Activated CD4-positive, CD25-positive, alpha-beta regulatory T cell treated with anti-CD3 and anti-CD28 coated beads, Interleukin-2, amount 50 U/mL, for 24 hours (primary cell): ENCODE measurements around the gene CTNNA2.

Source experiments
- ATAC-seq, 2 donors: fragments of 150-1000 bp; cut with Tn5 transposase; one replicate each; pipeline ENCODE4 v1.10.0; 2021; ENCODE audit warnings: mild to moderate bottlenecking in 1 of 2, moderate library complexity in 1 of 2

CTNNA2 gene

GRCh38 chr2:80519699-80520291, 1006.9 kb downstream of the CTNNA2 start:
- ATAC-seq, result no peak

- ATAC-seq, result no peak
Observed at GRCh38 chr2:80525152-80525551, 1012.3 kb downstream of the CTNNA2 start.

GRCh38 chr2:80527119-80527518, 1014.3 kb downstream of the CTNNA2 start:
- ATAC-seq, result no peak

GRCh38 chr2:80529466-80530165, 1016.8 kb downstream of the CTNNA2 start:
- ATAC-seq, result no peak

DNA sequence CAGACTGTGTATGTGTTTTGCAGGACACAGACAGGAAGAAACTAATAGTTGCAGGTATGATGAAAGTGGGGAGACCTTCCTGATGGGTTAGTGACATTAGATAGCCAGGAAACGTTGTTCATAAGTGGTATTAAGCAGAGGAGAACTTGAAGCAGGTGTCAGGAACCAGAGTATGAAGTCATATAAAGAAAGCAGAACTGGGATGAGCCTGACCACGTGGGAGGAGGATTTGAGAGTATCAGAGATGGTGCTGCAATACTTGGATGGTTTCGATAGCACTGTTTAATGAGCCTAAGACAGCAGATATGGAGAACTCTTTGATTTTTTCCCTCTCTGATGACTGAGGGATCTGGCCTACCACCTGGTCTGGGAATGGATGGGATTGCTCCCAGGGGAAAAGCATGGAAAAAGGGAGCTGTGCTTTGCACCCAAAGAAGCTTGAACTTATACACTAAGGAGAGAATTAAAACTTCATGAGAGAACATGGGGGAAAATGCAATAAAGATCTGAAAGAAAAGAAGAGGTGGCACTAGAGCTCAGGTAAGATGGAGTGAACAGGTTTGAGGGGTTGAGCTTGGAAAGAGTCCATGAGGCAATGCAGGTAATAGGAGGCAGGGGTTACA, 1017.7 kb downstream of the CTNNA2 start:
- ATAC-seq, result no peak

DNA sequence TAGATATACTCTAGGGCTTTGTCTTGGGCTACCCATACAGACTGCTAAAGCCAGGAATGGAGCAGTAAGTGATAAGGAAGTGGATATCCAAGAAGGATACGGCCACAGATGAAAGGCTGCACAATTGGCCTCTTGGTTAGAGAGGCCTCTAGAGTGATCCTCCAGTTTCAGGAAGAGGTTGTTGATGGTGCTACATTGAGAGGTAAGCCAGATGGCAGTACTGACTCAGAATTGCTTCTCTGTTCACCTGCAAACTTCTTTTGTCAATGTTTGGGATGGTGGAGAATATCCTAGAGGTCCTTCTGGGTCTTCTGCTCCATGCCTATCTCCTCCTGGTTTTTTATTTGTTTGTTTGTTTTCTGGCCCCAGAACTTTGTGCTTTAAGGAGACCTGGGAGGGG, 1018.5 kb downstream of the CTNNA2 start:
- no peak for ATAC-seq

- ATAC-seq, result no peak
Observed at GRCh38 chr2:80545420-80546210, 1032.8 kb downstream of the CTNNA2 start.

GRCh38 chr2:80546766-80547165, 1033.9 kb downstream of the CTNNA2 start:
- no peak for ATAC-seq

DNA sequence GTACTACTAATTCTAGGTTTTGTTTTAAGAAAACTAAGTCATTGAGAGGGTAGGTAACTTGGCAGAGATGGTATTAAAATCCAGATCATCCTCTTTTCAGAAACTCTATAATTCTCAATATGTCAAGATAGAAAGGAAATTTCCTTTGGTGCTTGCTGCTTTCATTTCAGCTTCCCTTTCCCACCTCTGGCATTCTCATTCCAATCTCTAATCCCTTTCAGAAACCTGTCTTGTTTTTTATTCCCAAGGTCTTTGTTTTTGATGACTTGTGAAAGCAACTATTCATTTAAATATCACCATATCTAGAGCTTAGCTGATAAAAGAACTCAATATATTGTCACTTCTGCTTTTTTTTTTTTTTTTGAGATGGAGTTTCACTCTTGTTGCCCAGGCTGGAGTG, 1034.5 kb downstream of the CTNNA2 start:
- ATAC-seq, result no peak

GRCh38 chr2:80548469-80548868, 1035.6 kb downstream of the CTNNA2 start:
- no peak for ATAC-seq

GRCh38 chr2:80549901-80550300, 1037.0 kb downstream of the CTNNA2 start:
- no peak for ATAC-seq

- no peak for ATAC-seq
Observed at GRCh38 chr2:80560326-80560725, 1047.5 kb downstream of the CTNNA2 start.

GRCh38 chr2:80568011-80568410, 1055.2 kb downstream of the CTNNA2 start:
- ATAC-seq, result no peak

GRCh38 chr2:80573167-80573566, 1060.3 kb downstream of the CTNNA2 start:
- ATAC-seq, result no peak

GRCh38 chr2:80573950-80574349, 1061.1 kb downstream of the CTNNA2 start:
- no peak for ATAC-seq

DNA sequence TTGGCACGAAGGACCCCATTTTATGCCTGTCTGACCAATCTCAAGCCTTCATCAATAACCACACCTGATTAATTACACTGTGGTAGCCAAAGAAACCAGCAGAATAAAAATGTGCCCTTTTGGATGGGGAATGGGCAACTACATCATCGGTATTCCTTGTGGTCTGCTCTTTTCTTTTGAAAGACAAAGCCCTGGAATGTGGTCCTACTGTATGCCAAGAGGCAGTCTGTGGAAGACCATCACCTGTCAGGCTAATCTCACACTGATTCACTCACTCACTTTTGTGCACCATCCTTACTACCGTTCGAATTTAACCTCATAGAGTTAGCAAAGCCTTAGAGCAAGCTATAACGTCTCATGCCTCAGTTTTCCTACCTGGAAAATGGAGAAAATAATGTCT, 1066.9 kb downstream of the CTNNA2 start:
- no peak for ATAC-seq

- no peak for ATAC-seq
Observed at GRCh38 chr2:80591233-80591632, 1078.4 kb downstream of the CTNNA2 start.

DNA sequence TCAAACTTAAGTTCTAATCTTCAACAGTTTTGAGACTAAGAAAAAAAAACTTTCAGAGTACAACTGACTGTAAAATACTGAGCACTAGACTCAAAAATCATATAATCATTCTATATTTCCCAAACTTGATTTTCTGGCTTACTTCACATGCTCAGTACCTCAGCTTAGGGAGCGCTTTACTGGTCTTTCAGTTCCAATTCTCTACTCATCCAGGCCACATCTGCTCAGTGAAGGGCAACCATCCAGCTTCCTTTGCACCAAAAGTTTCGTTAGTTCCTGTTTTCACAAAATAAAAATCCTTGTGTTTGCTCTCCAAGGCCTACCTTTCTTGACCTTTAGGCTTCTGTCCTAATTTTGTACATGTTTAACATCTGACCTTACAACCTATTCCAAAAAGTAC, 1079.3 kb downstream of the CTNNA2 start:
- no peak for ATAC-seq

GRCh38 chr2:80610108-80610507, 1097.3 kb downstream of the CTNNA2 start:
- no peak for ATAC-seq

DNA sequence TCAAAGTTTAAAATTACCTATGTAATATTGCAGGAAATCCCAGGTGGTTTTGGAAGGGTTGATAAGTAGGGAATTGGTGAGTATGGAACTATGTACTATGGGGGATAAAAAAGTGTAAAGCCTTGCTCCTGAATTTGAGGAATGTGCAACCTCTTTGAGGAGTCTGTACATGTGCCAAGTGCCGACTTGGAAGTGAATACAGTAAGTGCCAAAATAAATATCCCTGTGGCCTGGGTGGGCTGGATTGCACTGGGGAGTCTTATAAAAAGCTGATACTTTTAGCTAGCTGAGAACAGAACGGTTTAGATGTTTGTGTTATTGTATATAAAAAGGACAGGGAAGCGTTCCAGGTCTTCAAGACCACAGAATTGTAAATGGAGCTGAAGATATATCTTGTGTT, 1108.8 kb downstream of the CTNNA2 start:
- ATAC-seq, result no peak

- no peak for ATAC-seq
Observed at GRCh38 chr2:80624062-80624461, 1111.2 kb downstream of the CTNNA2 start.

- ATAC-seq, result no peak
Observed at GRCh38 chr2:80634590-80634989, 1121.7 kb downstream of the CTNNA2 start.

GRCh38 chr2:80638783-80639182, 1125.9 kb downstream of the CTNNA2 start:
- ATAC-seq, result no peak

- ATAC-seq, result no peak
Observed at GRCh38 chr2:80642465-80642864, 1129.6 kb downstream of the CTNNA2 start.
